NCI-H1105 treated with DMSO at 0.1 percent for 48 hours (cell line): ENCODE data around the gene NCAPD2.

Experiments
- DNase-seq: peaks from one replicate; lab custom pipeline; 2025; lab: John Stamatoyannopoulos, UW

NCAPD2 gene, protein sequence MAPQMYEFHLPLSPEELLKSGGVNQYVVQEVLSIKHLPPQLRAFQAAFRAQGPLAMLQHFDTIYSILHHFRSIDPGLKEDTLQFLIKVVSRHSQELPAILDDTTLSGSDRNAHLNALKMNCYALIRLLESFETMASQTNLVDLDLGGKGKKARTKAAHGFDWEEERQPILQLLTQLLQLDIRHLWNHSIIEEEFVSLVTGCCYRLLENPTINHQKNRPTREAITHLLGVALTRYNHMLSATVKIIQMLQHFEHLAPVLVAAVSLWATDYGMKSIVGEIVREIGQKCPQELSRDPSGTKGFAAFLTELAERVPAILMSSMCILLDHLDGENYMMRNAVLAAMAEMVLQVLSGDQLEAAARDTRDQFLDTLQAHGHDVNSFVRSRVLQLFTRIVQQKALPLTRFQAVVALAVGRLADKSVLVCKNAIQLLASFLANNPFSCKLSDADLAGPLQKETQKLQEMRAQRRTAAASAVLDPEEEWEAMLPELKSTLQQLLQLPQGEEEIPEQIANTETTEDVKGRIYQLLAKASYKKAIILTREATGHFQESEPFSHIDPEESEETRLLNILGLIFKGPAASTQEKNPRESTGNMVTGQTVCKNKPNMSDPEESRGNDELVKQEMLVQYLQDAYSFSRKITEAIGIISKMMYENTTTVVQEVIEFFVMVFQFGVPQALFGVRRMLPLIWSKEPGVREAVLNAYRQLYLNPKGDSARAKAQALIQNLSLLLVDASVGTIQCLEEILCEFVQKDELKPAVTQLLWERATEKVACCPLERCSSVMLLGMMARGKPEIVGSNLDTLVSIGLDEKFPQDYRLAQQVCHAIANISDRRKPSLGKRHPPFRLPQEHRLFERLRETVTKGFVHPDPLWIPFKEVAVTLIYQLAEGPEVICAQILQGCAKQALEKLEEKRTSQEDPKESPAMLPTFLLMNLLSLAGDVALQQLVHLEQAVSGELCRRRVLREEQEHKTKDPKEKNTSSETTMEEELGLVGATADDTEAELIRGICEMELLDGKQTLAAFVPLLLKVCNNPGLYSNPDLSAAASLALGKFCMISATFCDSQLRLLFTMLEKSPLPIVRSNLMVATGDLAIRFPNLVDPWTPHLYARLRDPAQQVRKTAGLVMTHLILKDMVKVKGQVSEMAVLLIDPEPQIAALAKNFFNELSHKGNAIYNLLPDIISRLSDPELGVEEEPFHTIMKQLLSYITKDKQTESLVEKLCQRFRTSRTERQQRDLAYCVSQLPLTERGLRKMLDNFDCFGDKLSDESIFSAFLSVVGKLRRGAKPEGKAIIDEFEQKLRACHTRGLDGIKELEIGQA (N-terminal part only)

DNA sequence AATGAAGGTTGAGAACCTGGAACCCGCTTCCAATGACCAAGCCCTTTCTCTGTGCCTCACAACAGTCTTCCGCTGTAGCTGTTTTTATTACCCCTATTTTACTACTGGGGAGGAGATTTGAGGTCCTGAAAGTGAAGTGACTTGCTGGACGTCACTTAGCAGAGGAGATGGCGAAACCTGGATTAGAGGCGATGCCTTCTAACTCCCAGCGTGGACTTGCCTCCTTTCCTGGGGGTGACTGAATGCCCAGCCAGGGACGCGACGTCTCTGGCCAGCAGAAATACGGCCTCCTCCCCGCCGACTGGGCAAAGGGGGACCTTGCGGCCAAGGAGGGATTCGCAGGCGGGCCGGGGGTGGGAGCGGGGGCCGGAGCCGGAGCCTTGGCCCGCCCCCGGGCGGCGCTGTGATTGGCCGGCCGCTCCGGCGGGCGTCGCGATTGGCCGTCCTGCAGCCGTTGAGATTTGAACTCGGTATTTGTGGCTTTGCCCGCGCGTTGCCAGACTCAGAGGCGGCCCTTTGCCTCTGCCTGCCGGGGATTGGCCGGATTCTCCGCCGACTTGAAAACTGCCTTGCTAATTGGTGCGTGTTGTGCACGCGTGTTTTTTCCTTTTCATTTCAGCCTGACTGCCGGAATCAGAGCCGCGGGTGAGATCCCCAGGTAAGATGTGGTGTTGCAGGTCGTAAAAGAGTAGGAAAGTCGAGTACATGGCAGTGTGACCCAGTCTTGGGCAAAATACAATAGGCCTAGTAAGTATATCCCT, at the start of gene NCAPD2:
TSS of gene NCAPD2 (plus strand) at position 606 of the 761 bp plus-strand sequence. CDS start 997 bp downstream, outside the sequence.
- DNase-seq, result peak; percentile 96

DNA sequence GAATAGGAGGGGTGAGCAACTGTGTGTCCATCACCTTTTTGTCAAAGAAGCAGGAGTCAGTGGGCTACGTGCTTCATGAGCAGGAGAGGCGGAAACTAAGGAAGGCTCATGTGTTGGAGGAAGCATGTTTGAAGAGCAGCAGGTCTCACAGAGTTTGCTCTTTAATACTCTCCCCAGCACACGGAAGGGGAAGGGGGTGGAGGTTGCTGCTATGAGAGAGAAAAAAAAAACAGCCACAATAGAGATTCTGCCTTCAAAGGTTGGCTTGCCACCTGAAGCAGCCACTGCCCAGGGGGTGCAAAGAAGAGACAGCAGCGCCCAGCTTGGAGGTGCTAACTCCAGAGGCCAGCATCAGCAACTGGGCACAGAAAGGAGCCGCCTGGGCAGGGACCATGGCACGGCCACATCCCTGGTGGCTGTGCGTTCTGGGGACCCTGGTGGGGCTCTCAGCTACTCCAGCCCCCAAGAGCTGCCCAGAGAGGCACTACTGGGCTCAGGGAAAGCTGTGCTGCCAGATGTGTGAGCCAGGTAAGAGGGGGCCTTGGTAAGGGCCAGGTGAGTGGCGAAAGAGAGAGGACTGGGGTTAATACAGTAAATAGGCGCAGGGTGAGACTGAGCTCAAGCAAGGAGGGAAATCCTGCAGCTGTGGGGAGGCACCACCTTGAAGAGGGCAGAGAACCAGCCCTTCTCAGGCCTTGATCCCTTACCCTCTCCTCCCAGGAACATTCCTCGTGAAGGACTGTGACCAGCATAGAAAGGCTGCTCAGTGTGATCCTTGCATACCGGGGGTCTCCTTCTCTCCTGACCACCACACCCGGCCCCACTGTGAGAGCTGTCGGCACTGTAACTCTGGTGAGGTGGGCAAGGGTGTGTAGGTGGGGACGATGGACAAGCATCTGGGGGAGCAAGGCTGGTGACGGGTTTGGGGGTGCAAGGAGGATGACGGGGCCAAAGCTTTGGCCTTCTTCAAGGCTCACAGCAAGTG, 48.9 kb upstream of the NCAPD2 start, which contains the start of gene CD27:
TSS of gene CD27 (plus strand) at position 252 of the 985 bp plus-strand sequence. CDS start at position 393, 141 bp downstream.
- no peak for DNase-seq

DNA sequence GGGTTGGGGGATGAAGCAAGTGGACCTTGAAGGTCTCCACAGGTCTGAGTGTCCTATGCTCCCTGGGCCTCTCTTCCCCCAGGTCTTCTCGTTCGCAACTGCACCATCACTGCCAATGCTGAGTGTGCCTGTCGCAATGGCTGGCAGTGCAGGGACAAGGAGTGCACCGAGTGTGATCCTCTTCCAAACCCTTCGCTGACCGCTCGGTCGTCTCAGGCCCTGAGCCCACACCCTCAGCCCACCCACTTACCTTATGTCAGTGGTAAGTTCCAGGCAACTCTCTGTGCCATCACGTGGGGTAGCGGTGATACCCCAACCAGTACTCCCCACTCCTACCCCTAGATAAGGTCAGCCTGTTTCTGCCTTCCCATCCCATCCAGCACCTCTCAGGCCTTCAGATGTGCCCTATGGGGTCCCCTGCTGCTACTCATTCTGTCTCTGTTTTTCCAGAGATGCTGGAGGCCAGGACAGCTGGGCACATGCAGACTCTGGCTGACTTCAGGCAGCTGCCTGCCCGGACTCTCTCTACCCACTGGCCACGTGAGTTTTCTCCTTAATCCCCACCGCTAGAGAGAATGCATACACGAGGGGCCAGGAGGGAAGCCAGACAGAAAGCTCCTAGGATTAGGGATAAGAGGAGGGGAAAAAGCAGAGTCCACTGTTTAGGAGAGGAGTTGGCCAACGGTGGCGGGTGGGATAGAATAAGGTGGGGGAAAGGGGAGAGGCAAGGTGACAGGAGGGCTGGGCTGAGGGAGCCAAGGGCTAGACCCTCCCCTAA, 43.6 kb upstream of the NCAPD2 start:
- no peak for DNase-seq

DNA sequence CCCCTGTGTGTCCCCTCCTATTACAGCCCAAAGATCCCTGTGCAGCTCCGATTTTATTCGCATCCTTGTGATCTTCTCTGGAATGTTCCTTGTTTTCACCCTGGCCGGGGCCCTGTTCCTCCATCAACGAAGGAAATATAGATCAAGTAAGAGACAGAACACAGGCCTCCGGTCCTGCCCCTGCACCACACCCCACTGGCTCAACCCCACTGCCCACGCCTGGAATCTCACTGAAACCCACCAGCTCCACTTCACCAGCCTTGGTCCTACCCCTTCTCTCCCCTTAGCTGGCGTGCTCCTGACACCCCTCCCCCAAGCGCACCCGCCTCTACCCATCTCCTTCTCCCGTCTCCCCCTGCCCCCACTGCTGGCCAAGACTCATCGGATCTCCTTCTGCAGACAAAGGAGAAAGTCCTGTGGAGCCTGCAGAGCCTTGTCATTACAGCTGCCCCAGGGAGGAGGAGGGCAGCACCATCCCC, 43.0 kb upstream of the NCAPD2 start:
- DNase-seq, result no peak

DNA sequence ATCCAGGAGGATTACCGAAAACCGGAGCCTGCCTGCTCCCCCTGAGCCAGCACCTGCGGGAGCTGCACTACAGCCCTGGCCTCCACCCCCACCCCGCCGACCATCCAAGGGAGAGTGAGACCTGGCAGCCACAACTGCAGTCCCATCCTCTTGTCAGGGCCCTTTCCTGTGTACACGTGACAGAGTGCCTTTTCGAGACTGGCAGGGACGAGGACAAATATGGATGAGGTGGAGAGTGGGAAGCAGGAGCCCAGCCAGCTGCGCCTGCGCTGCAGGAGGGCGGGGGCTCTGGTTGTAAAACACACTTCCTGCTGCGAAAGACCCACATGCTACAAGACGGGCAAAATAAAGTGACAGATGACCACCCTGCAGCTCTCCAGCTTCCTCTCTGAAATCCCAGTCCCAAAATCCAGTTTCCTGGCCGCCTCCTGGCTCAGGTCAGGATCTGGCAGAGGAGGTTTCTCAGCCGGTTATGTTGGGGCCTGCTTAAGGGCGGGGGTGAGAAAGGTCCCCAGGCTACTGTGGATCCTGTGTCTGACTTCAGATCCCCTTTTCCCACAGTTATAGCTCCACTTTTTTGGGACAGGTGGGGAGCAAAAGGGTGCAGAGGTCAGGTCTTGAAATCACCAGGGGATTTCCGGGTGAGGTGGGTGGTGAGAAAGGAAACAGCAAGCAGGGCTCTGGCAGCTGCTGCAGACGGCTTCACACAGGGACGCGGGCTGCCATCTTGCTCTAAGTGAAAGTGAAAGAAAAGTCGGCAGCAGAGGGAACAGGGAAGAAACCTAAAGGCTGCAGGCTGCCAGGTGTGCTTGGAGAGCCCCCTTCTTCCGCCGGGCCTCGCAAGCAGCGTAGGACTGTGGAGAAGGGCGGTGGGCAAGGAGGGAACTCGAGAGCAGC, 42.3 kb upstream of the NCAPD2 start, which contains the start of gene TAPBPL:
TSS of gene TAPBPL (plus strand) at position 695 of the 897 bp plus-strand sequence. CDS start 207 bp downstream, outside the sequence.
- peak; percentile 95 for DNase-seq

DNA sequence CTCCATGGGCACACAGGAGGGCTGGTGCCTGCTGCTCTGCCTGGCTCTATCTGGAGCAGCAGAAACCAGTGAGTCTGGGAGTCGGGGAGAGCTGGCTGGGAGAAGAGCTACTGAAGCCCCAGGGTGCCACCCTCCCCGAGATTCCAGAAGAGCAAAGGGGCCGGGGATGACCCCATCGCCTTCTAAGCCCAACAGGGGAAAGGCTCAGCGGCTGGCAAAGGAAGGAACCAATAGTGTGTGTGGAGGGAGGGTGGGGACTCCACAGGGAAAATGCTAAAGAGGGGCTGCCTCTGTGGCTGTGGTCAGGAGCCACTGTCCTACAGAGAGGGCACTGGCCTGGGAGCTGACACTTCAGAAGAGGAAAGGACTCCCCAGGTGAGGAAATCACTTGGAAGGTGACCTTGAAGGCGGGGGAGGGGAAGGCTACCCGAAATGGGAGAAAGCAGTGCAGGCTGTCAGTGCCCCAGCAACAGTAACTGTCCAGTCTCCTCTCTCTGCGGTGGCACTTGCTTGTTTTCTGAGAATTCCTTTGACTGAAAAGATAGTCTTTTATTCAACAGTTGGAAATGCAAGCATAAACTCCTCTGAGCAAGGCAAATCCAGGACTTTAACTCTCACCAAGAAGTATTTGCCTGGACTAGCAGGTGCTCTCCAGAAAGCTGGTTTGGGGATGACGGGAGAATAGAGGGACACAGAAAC, 41.5 kb upstream of the NCAPD2 start:
- no peak for DNase-seq

DNA sequence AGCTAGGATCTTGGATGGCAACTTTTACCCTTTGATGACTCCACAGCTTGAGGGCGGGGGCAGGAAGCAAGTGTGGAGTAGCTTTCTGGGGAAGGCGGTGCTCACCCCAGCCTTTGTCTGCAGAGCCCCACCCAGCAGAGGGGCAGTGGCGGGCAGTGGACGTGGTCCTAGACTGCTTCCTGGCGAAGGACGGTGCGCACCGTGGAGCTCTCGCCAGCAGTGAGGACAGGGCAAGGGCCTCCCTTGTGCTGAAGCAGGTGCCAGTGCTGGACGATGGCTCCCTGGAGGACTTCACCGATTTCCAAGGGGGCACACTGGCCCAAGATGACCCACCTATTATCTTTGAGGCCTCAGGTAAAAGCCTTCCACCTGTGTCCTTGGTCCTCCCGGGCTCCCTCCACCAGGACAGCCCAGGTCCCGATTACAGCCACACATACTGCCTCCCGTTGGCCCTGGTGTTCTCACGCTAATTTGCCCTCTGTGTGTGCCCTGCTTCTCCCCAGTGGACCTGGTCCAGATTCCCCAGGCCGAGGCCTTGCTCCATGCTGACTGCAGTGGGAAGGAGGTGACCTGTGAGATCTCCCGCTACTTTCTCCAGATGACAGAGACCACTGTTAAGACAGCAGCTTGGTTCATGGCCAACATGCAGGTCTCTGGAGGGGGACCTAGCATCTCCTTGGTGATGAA, 40.8 kb upstream of the NCAPD2 start:
- DNase-seq, result no peak

DNA sequence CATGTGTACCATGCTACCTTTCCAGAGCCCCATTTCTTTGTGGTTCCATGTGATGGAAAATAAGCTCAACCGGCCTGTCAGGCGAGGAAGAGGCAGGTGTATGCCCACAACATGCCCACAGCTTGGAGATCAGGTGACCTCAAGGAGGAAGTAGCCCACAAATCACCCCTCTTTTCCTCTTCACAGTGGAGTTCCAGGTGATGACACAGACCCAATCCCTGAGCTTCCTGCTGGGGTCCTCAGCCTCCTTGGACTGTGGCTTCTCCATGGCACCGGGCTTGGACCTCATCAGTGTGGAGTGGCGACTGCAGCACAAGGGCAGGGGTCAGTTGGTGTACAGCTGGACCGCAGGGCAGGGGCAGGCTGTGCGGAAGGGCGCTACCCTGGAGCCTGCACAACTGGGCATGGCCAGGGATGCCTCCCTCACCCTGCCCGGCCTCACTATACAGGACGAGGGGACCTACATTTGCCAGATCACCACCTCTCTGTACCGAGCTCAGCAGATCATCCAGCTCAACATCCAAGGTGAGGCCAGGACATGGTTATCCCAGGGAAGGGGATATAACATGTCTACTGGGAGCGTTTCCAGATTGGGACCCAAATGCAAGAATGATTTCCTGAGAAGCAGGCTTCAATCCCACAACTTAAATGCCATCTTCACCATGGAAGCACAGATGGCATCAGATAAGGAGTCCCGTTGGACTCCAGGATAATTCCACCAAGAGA, 36.5 kb upstream of the NCAPD2 start:
- no peak for DNase-seq

DNA sequence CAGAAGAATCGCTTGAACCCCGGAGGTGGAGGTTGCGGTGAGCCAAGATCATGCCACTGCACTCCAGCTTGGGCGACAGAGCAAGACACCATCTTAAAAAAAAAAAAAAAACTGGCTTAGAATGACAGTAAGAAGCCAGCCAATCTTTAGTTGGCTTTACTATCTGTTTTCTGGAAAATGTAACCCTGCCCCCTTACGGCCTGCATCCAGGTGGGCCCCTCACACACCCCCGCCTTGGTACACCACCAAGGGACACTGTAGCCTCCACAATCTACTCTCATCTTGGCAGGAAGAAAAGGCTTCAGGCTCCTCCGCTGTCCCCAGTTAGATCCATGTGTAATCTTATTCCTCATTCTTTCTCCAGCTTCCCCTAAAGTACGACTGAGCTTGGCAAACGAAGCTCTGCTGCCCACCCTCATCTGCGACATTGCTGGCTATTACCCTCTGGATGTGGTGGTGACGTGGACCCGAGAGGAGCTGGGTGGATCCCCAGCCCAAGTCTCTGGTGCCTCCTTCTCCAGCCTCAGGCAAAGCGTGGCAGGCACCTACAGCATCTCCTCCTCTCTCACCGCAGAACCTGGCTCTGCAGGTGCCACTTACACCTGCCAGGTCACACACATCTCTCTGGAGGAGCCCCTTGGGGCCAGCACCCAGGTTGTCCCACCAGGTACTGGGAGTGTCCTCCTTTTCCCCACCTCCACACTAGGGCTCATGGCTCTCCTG, 35.5 kb upstream of the NCAPD2 start:
- DNase-seq, result no peak

DNA sequence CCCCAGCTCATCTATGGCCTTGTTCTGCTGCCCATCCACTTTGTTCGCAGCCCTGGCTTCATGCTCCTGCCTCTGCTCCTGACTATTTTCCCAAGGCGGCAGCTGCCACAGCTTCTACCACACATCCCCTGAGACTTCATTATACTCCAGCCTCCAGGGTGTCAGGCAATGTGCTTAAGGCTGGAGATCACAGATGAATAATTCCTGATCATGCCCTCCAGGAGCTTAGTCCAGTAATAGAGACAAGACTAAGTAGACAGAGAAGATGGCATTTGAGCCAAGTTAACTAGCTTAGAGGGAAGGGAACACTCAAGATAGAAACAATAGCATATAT, 34.9 kb upstream of the NCAPD2 start:
- DNase-seq, result no peak

DNA sequence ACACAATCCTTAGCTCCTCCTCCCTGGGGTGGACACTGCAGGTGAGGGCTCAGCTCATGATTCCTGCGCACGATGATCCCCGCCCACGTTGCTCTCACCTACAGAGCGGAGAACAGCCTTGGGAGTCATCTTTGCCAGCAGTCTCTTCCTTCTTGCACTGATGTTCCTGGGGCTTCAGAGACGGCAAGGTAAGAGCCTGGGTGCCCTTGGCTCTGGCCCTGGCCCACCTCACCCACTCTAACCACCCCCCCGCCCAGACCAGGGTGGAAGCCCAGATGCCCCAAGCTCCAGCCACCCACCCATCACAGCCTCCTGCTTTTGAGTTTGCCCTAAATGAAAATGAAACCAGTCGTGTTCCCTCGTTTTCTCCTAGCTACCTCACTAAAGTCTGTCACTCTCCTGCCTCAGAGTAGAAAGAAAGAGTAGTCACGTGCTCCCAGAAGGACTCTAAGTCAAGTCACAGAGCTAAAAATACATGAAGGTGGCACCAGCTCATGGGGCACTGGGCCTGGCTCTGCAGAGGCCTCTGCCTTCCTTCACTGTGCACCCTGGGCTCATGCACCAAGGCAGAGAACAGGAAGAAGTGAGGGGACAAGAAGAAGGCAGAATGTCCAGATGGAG, 33.0 kb upstream of the NCAPD2 start:
- no peak for DNase-seq

DNA sequence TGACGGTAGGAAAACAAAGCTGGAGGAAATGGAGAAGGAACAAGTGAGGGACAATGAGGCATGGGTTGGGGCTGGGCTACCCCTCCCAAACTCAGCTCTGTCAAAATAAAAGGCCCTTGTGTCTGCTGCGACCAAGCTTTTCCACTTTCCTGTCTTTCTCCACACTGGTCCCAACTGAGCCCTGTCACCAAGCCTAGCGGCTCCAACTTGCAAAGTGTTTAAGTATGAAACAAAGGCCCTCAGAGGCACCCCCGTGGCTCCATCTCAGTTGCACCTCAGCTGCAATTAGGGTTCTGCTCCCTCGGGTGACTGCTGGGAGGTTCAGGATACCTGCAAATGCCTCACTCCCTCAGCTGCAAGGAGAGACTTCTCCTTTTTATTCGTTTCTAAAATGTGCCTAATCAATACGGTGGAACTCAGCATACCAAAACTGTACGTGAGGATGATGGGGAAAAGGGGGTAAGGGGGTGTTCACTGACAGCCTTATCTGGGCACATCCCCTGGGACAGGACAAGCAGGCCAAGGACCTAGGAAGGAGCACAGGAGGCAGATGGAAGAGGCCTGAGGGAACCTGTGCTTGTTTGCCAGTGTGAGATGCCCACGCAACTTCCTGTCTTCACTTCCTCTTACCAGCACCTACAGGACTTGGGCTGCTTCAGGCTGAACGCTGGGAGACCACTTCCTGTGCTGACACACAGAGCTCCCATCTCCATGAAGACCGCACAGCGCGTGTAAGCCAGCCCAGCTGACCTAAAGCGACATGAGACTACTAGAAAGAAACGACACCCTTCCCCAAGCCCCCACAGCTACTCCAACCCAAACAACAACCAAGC, 32.3 kb upstream of the NCAPD2 start:
- DNase-seq, result no peak

DNA sequence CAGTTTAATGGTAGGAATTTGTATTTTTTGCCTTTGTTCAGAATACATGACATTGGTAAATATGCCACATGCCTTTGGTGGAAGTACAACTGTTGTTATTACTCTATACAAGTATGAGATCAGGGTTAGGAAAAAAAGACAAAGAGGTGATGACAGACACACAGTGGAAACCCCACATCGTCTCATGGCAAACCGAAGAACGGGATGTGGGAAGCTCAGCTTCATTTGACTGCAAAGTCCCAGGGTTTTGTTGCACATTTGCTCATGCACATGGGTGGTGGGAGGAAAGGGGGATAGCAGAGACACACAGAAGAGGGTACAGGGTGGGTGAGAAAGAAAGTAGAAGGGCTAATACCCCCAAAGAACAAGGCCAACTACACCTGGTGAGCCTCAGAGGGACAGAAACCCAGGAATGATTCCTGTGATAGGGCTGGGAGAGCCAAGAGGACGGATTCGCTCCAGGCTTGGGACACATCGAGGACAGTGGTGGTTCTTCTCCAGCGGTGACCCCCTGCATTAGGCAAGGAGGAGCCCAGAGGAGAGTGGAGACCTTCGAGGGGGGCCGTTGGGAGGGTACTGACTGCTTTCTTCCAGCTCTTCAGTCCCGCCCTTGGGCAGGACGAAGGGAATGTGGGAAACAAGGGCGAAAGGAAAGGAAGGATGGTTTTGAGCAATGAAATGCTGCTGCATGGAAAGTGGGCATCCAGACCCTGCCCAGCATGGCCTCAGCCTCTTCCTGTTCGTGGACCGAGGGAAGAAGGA, 31.5 kb upstream of the NCAPD2 start:
- DNase-seq, result no peak
